HL-60 (cell line): Measurements from ENCODE around the gene CACNA1I.

ENCODE experiments used
- DNase-seq, 2 experiments: peaks; one replicate each; pipeline ENCODE4 v3.0.0-alpha.2; 2010 to 2020; ENCODE audit warnings: low read depth in 1 of 2, low spot score in 1 of 2
- H3K27ac ChIP-seq: fragments of 250-450 bp; sonication (Bioruptor Pico); replicated peaks from 2 replicates; pipeline ENCODE4 v1.5.1; 2020; ENCODE audit warnings: mild to moderate bottlenecking, moderate library complexity
- H3K27me3 ChIP-seq: fragments of 250-450 bp; sonication (Bioruptor Pico); 2 replicates; pipeline ENCODE4 v1.5.1; 2021; ENCODE audit warnings: mild to moderate bottlenecking, moderate library complexity; ENCODE audit not compliant: insufficient read depth, poor library complexity, severe bottlenecking
- H3K4me3 ChIP-seq: replicated peaks from 2 replicates; pipeline ENCODE4 v1.5.1; 2011; ENCODE audit warnings: mild to moderate bottlenecking, control low read depth, low read length; ENCODE audit not compliant: insufficient read depth
- GABPA ChIP-seq: IDR thresholded peaks from 2 replicates; pipeline ENCODE4 v1.6.1; 2012; ENCODE audit warnings: low read depth
- POLR2AphosphoS5 ChIP-seq: IDR thresholded peaks from 2 replicates; pipeline ENCODE4 v1.6.1; 2012; ENCODE audit warnings: low read depth
- SPI1 ChIP-seq: IDR thresholded peaks from 2 replicates; pipeline ENCODE4 v1.6.1; 2012; ENCODE audit warnings: low read depth, mild to moderate bottlenecking, borderline replicate concordance
- TF ChIP-seq, protein P1 (sequence below): IDR thresholded peaks from 2 replicates; pipeline ENCODE4 v1.6.1; 2012; ENCODE audit warnings: low read depth; ENCODE audit not compliant: insufficient replicate concordance
- TF ChIP-seq, protein P2 (sequence below): IDR thresholded peaks from one replicate; pipeline ENCODE4 v1.5.1; 2011; ENCODE audit warnings: low read length, control low read depth, inconsistent platforms; ENCODE audit not compliant: insufficient read depth

Gene CACNA1I

DNA sequence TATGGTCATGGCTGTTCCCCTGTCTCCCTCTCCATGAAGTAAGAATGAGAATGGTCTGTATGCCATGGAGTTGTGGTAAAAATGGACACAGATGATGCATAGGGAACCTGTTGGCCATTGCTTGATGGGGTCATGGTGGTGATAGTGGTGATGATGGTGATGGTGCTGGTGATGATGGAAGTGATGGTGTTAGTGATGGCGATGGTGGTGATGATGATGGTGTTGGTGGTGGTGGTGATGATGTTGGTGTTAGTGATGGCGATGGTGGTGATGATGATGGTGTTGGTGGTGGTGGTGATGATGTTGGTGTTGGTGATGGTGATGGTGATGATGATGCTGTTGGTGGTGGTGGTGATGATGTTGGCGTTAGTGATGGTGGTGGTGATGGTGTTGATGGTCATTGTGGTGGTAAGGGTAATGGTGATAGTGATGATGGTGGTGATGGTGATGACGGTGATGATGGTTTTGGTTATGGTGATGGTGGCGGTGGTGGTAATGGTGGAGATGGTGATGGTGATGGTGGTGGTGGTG, 5.1 kb upstream of the CACNA1I start:
- H3K27ac ChIP-seq = no peak overlapping the region
- no peak for DNase-seq
- TF ChIP-seq SPI1 (no peak), GABPA (no peak), POLR2AphosphoS5 (no peak)
- TF ChIP-seq, protein P1, sequence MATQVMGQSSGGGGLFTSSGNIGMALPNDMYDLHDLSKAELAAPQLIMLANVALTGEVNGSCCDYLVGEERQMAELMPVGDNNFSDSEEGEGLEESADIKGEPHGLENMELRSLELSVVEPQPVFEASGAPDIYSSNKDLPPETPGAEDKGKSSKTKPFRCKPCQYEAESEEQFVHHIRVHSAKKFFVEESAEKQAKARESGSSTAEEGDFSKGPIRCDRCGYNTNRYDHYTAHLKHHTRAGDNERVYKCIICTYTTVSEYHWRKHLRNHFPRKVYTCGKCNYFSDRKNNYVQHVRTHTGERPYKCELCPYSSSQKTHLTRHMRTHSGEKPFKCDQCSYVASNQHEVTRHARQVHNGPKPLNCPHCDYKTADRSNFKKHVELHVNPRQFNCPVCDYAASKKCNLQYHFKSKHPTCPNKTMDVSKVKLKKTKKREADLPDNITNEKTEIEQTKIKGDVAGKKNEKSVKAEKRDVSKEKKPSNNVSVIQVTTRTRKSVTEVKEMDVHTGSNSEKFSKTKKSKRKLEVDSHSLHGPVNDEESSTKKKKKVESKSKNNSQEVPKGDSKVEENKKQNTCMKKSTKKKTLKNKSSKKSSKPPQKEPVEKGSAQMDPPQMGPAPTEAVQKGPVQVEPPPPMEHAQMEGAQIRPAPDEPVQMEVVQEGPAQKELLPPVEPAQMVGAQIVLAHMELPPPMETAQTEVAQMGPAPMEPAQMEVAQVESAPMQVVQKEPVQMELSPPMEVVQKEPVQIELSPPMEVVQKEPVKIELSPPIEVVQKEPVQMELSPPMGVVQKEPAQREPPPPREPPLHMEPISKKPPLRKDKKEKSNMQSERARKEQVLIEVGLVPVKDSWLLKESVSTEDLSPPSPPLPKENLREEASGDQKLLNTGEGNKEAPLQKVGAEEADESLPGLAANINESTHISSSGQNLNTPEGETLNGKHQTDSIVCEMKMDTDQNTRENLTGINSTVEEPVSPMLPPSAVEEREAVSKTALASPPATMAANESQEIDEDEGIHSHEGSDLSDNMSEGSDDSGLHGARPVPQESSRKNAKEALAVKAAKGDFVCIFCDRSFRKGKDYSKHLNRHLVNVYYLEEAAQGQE = no peak
- TF ChIP-seq, protein P2, sequence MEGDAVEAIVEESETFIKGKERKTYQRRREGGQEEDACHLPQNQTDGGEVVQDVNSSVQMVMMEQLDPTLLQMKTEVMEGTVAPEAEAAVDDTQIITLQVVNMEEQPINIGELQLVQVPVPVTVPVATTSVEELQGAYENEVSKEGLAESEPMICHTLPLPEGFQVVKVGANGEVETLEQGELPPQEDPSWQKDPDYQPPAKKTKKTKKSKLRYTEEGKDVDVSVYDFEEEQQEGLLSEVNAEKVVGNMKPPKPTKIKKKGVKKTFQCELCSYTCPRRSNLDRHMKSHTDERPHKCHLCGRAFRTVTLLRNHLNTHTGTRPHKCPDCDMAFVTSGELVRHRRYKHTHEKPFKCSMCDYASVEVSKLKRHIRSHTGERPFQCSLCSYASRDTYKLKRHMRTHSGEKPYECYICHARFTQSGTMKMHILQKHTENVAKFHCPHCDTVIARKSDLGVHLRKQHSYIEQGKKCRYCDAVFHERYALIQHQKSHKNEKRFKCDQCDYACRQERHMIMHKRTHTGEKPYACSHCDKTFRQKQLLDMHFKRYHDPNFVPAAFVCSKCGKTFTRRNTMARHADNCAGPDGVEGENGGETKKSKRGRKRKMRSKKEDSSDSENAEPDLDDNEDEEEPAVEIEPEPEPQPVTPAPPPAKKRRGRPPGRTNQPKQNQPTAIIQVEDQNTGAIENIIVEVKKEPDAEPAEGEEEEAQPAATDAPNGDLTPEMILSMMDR = no peak
- peaks cover 6% of the 10 kb centered on the region for H3K27me3 ChIP-seq
- no peak overlapping the region for H3K4me3 ChIP-seq

DNA sequence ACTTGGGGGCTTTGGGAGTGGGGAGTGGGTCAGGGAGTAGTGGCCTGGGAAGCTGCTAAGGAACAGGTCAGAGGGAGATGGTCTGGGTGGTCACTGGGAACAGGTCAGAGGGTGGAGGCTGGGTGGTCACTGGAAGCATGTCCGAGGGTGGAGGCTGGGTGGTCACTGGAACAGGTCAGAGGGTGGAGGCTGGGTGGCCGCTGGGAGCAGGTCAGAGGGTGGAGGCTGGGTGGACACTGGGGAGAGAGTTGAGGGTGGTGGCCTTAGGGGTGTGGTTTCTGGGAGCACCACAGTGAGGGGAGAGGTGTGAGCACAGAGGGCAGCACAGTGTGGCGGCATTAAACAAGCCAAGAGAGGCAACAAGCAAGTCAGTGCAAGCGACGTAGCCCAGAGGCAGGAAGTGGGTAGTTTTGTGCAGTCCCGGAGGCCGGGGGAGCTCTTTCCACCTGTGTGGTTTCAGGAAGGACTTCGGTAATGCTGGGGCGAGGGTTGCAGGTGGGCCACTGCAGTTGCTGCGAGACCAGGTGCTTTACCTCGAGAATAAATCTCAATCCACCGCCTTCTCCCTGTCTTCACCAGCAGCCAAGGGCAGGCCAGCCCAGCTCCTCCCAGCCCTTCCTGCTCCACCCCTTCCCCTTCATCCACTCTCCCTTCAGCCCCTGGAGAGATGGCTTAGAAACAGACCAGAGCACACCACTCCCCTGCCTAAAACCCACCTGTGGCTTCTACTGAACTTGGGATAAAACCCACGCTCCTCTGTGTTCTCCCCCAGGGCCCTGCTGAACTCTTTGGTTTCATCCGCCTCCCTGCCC, 3.2 kb upstream of the CACNA1I start:
- TF ChIP-seq POLR2AphosphoS5 = no peak
- TF ChIP-seq, protein P1 = no peak
- TF ChIP-seq, protein P2 = no peak
- TF ChIP-seq SPI1 = no peak
- TF ChIP-seq GABPA = no peak
- H3K4me3 ChIP-seq = no peak overlapping the region
- peaks cover 6% of the 10 kb centered on the region for H3K27me3 ChIP-seq
- no peak overlapping the region for H3K27ac ChIP-seq
- DNase-seq = no peak

DNA sequence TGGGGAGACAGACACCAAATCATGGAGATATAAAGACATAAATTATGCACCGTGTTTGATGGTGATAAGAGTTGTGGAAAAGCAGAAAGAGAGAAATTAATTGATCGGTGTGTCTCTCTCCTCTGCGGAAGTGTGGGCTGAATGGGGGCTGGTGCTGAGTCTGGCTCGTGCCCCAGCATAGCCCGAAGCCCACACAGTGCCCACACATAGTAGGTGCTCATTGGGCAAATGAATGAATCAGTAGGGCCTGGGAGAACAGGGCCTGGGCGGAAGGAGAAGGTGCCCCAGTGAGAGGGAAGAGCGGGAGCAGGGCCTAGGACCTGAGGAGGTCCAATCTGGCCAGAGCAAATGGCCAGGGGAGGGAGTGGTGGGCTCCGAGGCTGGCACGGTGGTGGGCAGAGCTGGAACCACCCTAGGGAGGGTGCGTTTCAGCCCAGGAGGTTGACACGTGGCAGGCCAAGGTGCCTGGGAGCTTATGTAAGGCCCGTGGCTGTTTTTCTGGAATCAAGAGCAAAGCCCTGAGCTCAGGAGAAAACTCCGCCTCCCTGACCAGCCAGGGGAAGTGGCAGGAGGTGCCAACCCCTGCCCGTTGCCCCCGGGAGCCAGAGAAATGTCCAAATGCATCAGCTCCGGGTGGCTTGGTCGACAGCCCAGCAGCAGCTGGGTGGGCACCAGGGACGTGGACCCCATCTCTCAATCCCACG, 2.1 kb upstream of the CACNA1I start:
- DNase-seq = no peak
- Histone ChIP-seq H3K4me3 (no peak overlapping the region), H3K27me3 (no peaks in the 10 kb centered on the region), H3K27ac (no peak overlapping the region)
- TF ChIP-seq GABPA (no peak), SPI1 (no peak), POLR2AphosphoS5 (no peak)
- TF ChIP-seq, protein P1 = no peak
- TF ChIP-seq, protein P2 = no peak
